Natural killer cell (primary cell): ENCODE data around the gene DMRTB1. TPM values are rescaled to one million over a fixed set of nuclear protein-coding genes. Genes with fewer than 3 reads are reported as not detected.

Experiments
- ATAC-seq, 3 donors: fragments of 150-1000 bp in 2 of 3; fragments of 200-7000 bp in 1 of 3; cut with Tn5 transposase; 1 replicate in 1 of 3; 2 replicates in 2 of 3; pipeline ENCODE4 v1.10.0; 2021; ENCODE audit warnings: mild to moderate bottlenecking in 2 of 3, moderate library complexity in 2 of 3
- DNase-seq, 2 donors: peaks; one replicate each; pipeline versions ENCODE4 v3.0.0 to v3.0.0-alpha.2; 2013 to 2021; ENCODE audit warnings: mixed read lengths in 1 of 2
- H3K27ac ChIP-seq: one replicate; pipeline ENCODE4 v1.5.1; 2013; ENCODE audit warnings: mild to moderate bottlenecking, low read length
- H3K27me3 ChIP-seq: one replicate; pipeline ENCODE4 v1.6.1; 2013; ENCODE audit warnings: low read length; ENCODE audit not compliant: control insufficient read depth, insufficient read depth
- H3K36me3 ChIP-seq: one replicate; pipeline ENCODE4 v1.6.1; 2013; ENCODE audit warnings: low read length; ENCODE audit not compliant: control insufficient read depth, insufficient read depth
- H3K4me1 ChIP-seq: one replicate; pipeline ENCODE4 v1.6.1; 2013; ENCODE audit warnings: low read length; ENCODE audit not compliant: control insufficient read depth, insufficient read depth
- H3K4me3 ChIP-seq: one replicate; pipeline ENCODE4 v1.5.1; 2013; ENCODE audit warnings: low read length
- H3K9me3 ChIP-seq: one replicate; pipeline ENCODE4 v1.6.1; 2013; ENCODE audit warnings: low read length; ENCODE audit not compliant: control insufficient read depth, insufficient read depth
- H3K27ac Mint-ChIP-seq, 2 donors: one replicate each; pipeline ENCODE4 v1.8.0; 2022; ENCODE audit warnings: mild to moderate bottlenecking in 2 of 2, mixed read lengths in 2 of 2, moderate library complexity in 1 of 2
- H3K27me3 Mint-ChIP-seq, 2 donors: one replicate each; pipeline ENCODE4 v1.8.0; 2022; ENCODE audit warnings: low read depth in 2 of 2, mixed read lengths in 2 of 2
- H3K36me3 Mint-ChIP-seq: one replicate; pipeline ENCODE4 v1.8.0; 2022; ENCODE audit warnings: mixed read lengths
- H3K4me1 Mint-ChIP-seq, 2 donors: one replicate each; pipeline ENCODE4 v1.8.0; 2022; ENCODE audit warnings: mixed read lengths in 2 of 2
- H3K4me3 Mint-ChIP-seq: one replicate; pipeline ENCODE4 v1.8.0; 2022; ENCODE audit warnings: mild to moderate bottlenecking, moderate library complexity, mixed read lengths
- H3K9me3 Mint-ChIP-seq, 2 donors: one replicate each; pipeline ENCODE4 v1.8.0; 2022; ENCODE audit warnings: mixed read lengths in 2 of 2
- CTCF ChIP-seq: fragments of 200-600 bp; IDR thresholded peaks from one replicate; pipeline ENCODE4 v1.8.0; 2022; ENCODE audit warnings: antibody characterized with exemption
- WGBS: methylation state at CpG from one replicate; pipeline ENCODE4 v1.1.7; 2013; ENCODE audit warnings: missing lambda C conversion rate; ENCODE audit not compliant: insufficient coverage; 5-methylcytosine and 5-hydroxymethylcytosine counted together
- intact Hi-C: fragments of 100-400 bp; cut with micrococcal nuclease; formaldehyde crosslinking; loops from one replicate; pipeline ENCODE4 v1.14.2; 2022
- total RNA-seq, 4 donors: library from RNA; stranded (reverse); fragments of 120-200 nt in 1 of 4; gene quantifications; one replicate each; pipeline versions ENCODE4 v1.2.3 to v1.2.4, GENCODE V29; 2013 to 2022

Gene DMRTB1
- total RNA-seq, 3 donors from 2014 or later (not counting 1 experiment from before 2014, with no cell fraction given), result not detected

- intact Hi-C loops, result no loop called here
- Histone ChIP-seq H3K4me3 (no peak overlapping the region), H3K9me3 (no peaks in the 10 kb centered on the region), H3K36me3 (no peaks in the 10 kb centered on the region), H3K4me1 (peaks cover 10% of the 10 kb centered on the region), H3K27ac (no peak overlapping the region), H3K27me3 (no peaks in the 10 kb centered on the region)
- Mint-ChIP-seq H3K36me3 (no peaks in the 10 kb centered on the region), H3K4me1 (peaks cover 0 to 11% of the 10 kb centered on the region in 2 donors), H3K9me3 (no peaks in the 10 kb centered on the region), H3K27me3 (peaks cover 0 to 3% of the 10 kb centered on the region in 2 donors), H3K4me3 (no peak overlapping the region), H3K27ac (no peak overlapping the region)
- TF ChIP-seq CTCF, result no peak
- 61% methylated on average over 19 of the region's 19 CpGs for WGBS
- DNase-seq (no peak), ATAC-seq (no peak)
These were observed 53.0 kb downstream of the DMRTB1 start for GRCh38 chr1:53511933-53512806.

DNA sequence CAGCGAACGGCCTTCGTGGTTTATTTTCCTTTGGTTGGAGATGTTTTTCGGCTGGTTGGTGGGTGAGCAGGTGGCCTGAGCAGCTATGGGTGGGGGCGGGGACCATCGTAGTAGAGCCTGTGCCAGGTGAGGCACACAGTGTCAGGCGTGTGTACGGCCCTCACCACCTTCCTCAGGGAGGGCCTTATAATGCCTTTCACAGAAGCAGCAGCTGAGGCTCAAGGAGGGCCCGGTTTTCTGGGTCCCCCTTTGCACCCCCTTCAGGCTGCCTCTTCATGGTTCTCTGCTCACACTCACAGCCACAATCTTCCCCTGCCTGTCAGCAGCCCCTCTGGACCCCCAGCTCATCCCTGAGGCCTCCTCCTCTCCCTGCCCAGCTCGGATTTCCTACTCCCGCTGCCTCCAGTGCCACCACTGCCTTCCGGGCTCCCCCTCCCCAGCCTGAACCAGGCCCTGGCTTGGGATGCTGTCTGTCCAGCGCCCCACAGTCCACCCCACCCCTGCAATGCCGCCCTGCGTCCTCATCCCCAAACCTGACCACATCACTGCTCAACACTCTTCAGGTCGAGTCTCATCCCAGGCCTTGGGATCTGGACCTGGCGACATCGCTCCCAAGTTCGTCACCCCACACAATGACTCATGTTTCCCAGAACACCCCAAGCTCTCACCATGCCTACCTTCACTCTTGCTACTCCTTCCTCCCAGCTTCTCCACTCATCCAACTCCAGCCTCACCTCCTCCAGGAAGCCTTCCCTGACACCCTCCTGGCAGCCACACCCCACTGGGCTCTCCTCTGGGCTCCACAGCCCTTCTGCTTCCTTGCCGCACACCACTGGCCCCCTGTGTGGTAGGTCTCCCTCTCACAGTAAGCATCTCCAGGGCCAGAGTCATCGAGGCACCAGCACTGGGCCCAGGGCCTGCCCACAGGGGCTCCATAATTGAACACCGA is 53.9 kb downstream of the DMRTB1 start:
- WGBS, result 72% methylated on average over 21 of the region's 22 CpGs
- H3K4me3 ChIP-seq, result no peak overlapping the region
- H3K36me3 Mint-ChIP-seq, result no peaks in the 10 kb centered on the region
- H3K9me3 ChIP-seq, result no peaks in the 10 kb centered on the region
- peaks cover 10% of the 10 kb centered on the region for H3K4me1 ChIP-seq
- no peaks in the 10 kb centered on the region for H3K9me3 Mint-ChIP-seq
- intact Hi-C loops, result no loop called here
- DNase-seq (no peak), ATAC-seq (no peak)
- no peak overlapping the region for H3K27ac ChIP-seq
- peak overlapping the region in 1 of 2 donors; percentile 47 for H3K27ac Mint-ChIP-seq
- H3K27me3 Mint-ChIP-seq, result peaks cover 0 to 3% of the 10 kb centered on the region in 2 donors
- H3K4me3 Mint-ChIP-seq, result no peak overlapping the region
- H3K27me3 ChIP-seq, result no peaks in the 10 kb centered on the region
- H3K4me1 Mint-ChIP-seq, result peaks cover 0 to 11% of the 10 kb centered on the region in 2 donors
- no peak for TF ChIP-seq CTCF
- H3K36me3 ChIP-seq, result no peaks in the 10 kb centered on the region

GRCh38 chr1:53513846-53514245 is 54.6 kb downstream of the DMRTB1 start:
- WGBS, result 96% methylated on average over 7 of the region's 7 CpGs
- no peak for ATAC-seq

More at GRCh38 chr1:53513846-53514245, 54.6 kb downstream of the DMRTB1 start:
- Mint-ChIP-seq H3K27me3 (peaks cover 0 to 3% of the 10 kb centered on the region in 2 donors), H3K27ac (no peak overlapping the region), H3K4me1 (peaks cover 0 to 10% of the 10 kb centered on the region in 2 donors), H3K4me3 (no peak overlapping the region), H3K9me3 (no peaks in the 10 kb centered on the region), H3K36me3 (no peaks in the 10 kb centered on the region)
- Histone ChIP-seq H3K4me1 (peaks cover 8% of the 10 kb centered on the region), H3K4me3 (no peak overlapping the region), H3K9me3 (no peaks in the 10 kb centered on the region), H3K36me3 (no peaks in the 10 kb centered on the region), H3K27me3 (no peaks in the 10 kb centered on the region), H3K27ac (no peak overlapping the region)
- intact Hi-C loops, result no loop called here
- no peak for DNase-seq
- TF ChIP-seq CTCF, result no peak
